Tibial nerve (tissue), 3 donors: ENCODE results near the gene CHRNA4.

Experiments
- CTCF ChIP-seq, 5 experiments: fragments of 200-600 bp in 3 of 5; fragments of 450-650 bp in 2 of 5; sonication (generic) in 3 of 5; IDR thresholded peaks; one replicate each; pipeline ENCODE4 v1.5.1; 2016 to 2019; ENCODE audit warnings: antibody characterized with exemption in 5 of 5, mild to moderate bottlenecking in 3 of 5, moderate library complexity in 2 of 5
- POLR2A ChIP-seq, 2 donors: fragments of 450-650 bp; IDR thresholded peaks; one replicate each; pipeline ENCODE4 v1.6.1; 2017; ENCODE audit warnings: antibody characterized with exemption in 2 of 2, mild to moderate bottlenecking in 2 of 2, moderate library complexity in 2 of 2

GRCh38 chr20:63333241-63333836 lies 27.8 kb downstream of the CHRNA4 start:
- TF ChIP-seq CTCF (IDR thresholded peaks at IDR 0.05) (no peak), POLR2A (IDR thresholded peaks at IDR 0.05) (no peak)
